Fibroblast of pulmonary artery (primary cell): Measurements from ENCODE around the gene ZNF414.

Source experiments
- DNase-seq: peaks from one replicate; pipeline ENCODE4 v3.0.0-alpha.2; 2010; ENCODE audit warnings: low read depth
- H3K4me3 ChIP-seq: replicated peaks from 2 replicates; pipeline ENCODE4 v1.5.1; 2011; ENCODE audit warnings: low read depth, mild to moderate bottlenecking, control low read depth, low read length, moderate library complexity
- CTCF ChIP-seq: IDR thresholded peaks from 2 replicates; pipeline ENCODE4 v1.5.1; 2011; ENCODE audit warnings: mild to moderate bottlenecking, control low read depth, low read length, inconsistent platforms; ENCODE audit errors: missing control alignments

Gene ZNF414

DNA sequence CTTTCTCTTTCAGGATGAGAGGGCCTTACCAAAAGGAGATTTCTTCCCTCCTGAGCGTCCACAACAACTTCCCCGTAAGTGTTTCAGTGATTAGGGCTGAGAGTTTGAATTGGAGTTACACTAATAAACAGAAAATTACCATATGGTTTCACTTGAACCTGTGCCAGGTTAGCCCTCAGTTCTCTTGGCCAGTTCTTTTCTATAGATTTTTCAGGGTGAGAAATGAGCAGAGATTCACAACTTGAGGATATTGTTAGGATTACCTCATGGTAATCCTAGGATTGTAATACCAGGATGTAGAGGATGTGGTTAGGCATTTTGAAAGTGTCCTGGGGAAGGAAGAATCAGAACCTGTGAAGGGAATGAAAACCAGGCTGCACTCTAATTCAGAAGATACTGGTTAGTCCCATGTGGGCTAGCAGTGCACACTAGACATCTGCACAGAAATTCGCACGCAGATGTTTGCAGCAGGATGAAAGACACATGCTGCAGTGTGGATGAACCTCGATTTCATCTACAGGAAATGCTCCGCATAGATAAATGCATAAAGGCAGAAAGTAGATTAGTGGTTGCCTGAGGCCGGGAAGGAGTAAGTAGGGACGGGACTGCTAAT, 45.1 kb downstream of the ZNF414 start:
- no peak for DNase-seq
- TF ChIP-seq CTCF = no peak
- H3K4me3 ChIP-seq = no peak overlapping the region

- H3K4me3 ChIP-seq = no peak overlapping the region
- DNase-seq = no peak
- no peak for TF ChIP-seq CTCF
Measured at GRCh38 chr19:8468124-8468523, 45.8 kb downstream of the ZNF414 start.

- no peak for DNase-seq
- no peak for TF ChIP-seq CTCF
- H3K4me3 ChIP-seq = no peak overlapping the region
Measured at GRCh38 chr19:8466018-8466417, 47.9 kb downstream of the ZNF414 start.

DNA sequence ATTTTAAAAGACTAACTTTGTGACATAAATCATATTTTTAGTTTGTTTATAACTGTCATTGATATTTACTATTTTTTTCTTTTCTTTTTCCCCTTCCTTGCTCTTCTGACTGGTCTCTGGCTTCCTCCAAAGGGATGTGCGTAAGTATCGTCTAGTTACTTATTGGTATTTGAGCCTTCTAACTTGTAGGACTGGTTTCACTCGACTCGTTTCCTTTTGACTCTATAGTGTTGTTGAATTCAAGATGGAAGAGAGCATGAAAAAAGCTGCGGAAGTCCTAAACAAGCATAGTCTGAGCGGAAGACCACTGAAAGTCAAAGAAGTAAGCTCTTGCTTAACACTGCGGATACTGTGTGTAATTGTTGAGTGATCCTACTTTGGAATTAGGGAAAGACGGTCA, 50.6 kb downstream of the ZNF414 start:
- TF ChIP-seq CTCF = no peak
- no peak overlapping the region for H3K4me3 ChIP-seq
- DNase-seq = no peak

GRCh38 chr19:8462571-8462970, 51.4 kb downstream of the ZNF414 start:
- no peak overlapping the region for H3K4me3 ChIP-seq
- TF ChIP-seq CTCF = no peak
- DNase-seq = no peak

DNA sequence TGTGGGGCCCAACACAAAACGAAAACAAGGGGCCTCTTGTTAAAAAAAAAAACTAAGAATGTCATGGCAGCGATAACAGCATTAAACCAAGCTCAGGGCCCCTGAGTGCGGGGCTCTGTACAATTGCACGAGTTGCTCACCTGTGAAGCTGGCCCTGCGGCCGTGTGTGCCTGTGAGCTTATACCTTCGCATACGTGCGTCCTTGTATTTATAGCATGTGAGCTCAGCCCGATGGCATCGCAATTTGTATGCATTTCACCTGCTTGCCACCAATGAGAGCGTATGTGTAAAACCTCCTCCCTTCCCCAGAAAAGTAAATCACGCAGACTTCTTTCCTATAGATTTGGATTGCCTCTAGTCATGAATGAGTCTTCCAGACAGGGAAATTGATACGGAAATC, 52.1 kb downstream of the ZNF414 start:
- H3K4me3 ChIP-seq = no peak overlapping the region
- no peak for TF ChIP-seq CTCF
- no peak for DNase-seq

- H3K4me3 ChIP-seq = no peak overlapping the region
- TF ChIP-seq CTCF = no peak
Measured at GRCh38 chr19:8461376-8461775, 52.6 kb downstream of the ZNF414 start.

More at GRCh38 chr19:8461376-8461775, 52.6 kb downstream of the ZNF414 start:
- no peak for DNase-seq
